ENCODE data around the gene TARS2. TPM values are rescaled to one million over a fixed set of nuclear protein-coding genes. Genes with fewer than 3 reads are reported as not detected.
A peak's percentile ranks its signal among the peaks of the same experiment; 100 is the strongest.

Gene TARS2
- total RNA-seq, 6 donors from 2014 or later, result 7.1 to 24.1 (median 14.2) TPM

GRCh38 chr1:150515328-150516049 is 28.3 kb downstream of the TARS2 start, which contains the start of gene FALEC:
TSS of gene FALEC (plus strand) at chr1:150515752.
- DNase-seq (peak; percentile 99), ATAC-seq (ENCODE audit: low FRiP score in 2 of 2) (peak; percentile 99)
- H3K36me3 ChIP-seq, result peaks cover 0 to 5% (median 0%) of the 10 kb centered on the region in 4 donors
- H3K27ac ChIP-seq, result peak within 1 kb of the TSS; percentile 66 to 89 (median 77)
- WGBS, 2 donors, result 0 to 1% methylated on average over 35 to 54 of the region's 54 CpGs
- peaks cover 7 to 21% (median 14%) of the 10 kb centered on the region in 4 donors for H3K4me1 ChIP-seq
- peak within 1 kb of the TSS; percentile 37 to 66 (median 60) for H3K4me3 ChIP-seq
- TF ChIP-seq POLR2A (IDR thresholded peaks at IDR 0.05) (peak in 2 of 4 donors; percentile 54 to 56), POLR2AphosphoS5 (IDR thresholded peaks at IDR 0.05) (peak; percentile 42 to 59), EP300 (IDR thresholded peaks at IDR 0.05) (no peak), CTCF (IDR thresholded peaks at IDR 0.05) (peak in 3 of 6 experiments; percentile 42 to 54 (median 44))
- H3K27me3 ChIP-seq, result no peaks in the 10 kb centered on the region
- no peaks in the 10 kb centered on the region for H3K9me3 ChIP-seq

GRCh38 chr1:150516050-150516591 is 28.9 kb downstream of the TARS2 start:
- no peaks in the 10 kb centered on the region for H3K9me3 ChIP-seq
- no peaks in the 10 kb centered on the region for H3K27me3 ChIP-seq
- H3K36me3 ChIP-seq, result peaks cover 0 to 3% (median 0%) of the 10 kb centered on the region in 4 donors
- no peak for DNase-seq
- ATAC-seq (ENCODE audit: low FRiP score in 2 of 2), result peak in 1 of 2 donors; percentile 2
- WGBS, 2 donors, result 3% methylated on average over 19 of the region's 19 CpGs
- peaks cover 7 to 21% (median 14%) of the 10 kb centered on the region in 4 donors for H3K4me1 ChIP-seq
- peak overlapping the region; percentile 66 to 89 (median 77) for H3K27ac ChIP-seq
- H3K4me3 ChIP-seq, result peak overlapping the region; percentile 37 to 66 (median 60)
- no peak for TF ChIP-seq POLR2AphosphoS5 (IDR thresholded peaks at IDR 0.05)
- no peak for TF ChIP-seq CTCF (IDR thresholded peaks at IDR 0.05)
- no peak for TF ChIP-seq POLR2A (IDR thresholded peaks at IDR 0.05)
- no peak for TF ChIP-seq EP300 (IDR thresholded peaks at IDR 0.05)

- ATAC-seq (ENCODE audit: low FRiP score in 2 of 2), result no peak
- peak overlapping the region in 1 of 4 donors; percentile 61 for H3K4me3 ChIP-seq
These were observed 29.4 kb downstream of the TARS2 start for GRCh38 chr1:150516616-150517015.

GRCh38 chr1:150521196-150521968 is 34.2 kb downstream of the TARS2 start:
- Histone ChIP-seq H3K27ac (no peak overlapping the region), H3K4me3 (no peak overlapping the region), H3K36me3 (no peaks in the 10 kb centered on the region), H3K9me3 (no peaks in the 10 kb centered on the region), H3K27me3 (no peaks in the 10 kb centered on the region), H3K4me1 (peaks cover 2 to 6% (median 2%) of the 10 kb centered on the region in 4 donors)
- DNase-seq (no peak), ATAC-seq (ENCODE audit: low FRiP score in 2 of 2) (no peak)
- TF ChIP-seq CTCF (IDR thresholded peaks at IDR 0.05) (no peak), POLR2AphosphoS5 (IDR thresholded peaks at IDR 0.05) (no peak), POLR2A (IDR thresholded peaks at IDR 0.05) (no peak), EP300 (IDR thresholded peaks at IDR 0.05) (no peak)
- 72 to 90% methylated on average over 1 of the region's 1 CpG for WGBS, 2 donors

More at GRCh38 chr1:150516616-150517015, 29.4 kb downstream of the TARS2 start:
- no peaks in the 10 kb centered on the region for H3K9me3 ChIP-seq
- DNase-seq, result no peak
- peaks cover 7 to 21% (median 14%) of the 10 kb centered on the region in 4 donors for H3K4me1 ChIP-seq
- peak overlapping the region in 1 of 4 donors; percentile 89 for H3K27ac ChIP-seq
- WGBS, 2 donors, result 31 to 40% methylated on average over 4 of the region's 4 CpGs
- TF ChIP-seq EP300 (IDR thresholded peaks at IDR 0.05), result no peak
- no peak for TF ChIP-seq POLR2AphosphoS5 (IDR thresholded peaks at IDR 0.05)
- peak in 1 of 6 experiments; percentile 17 for TF ChIP-seq CTCF (IDR thresholded peaks at IDR 0.05)
- TF ChIP-seq POLR2A (IDR thresholded peaks at IDR 0.05), result no peak
- no peaks in the 10 kb centered on the region for H3K36me3 ChIP-seq
- H3K27me3 ChIP-seq, result no peaks in the 10 kb centered on the region

All from upper lobe of left lung (tissue), 6 donors.